ENCODE measurements around the gene CADPS2.

DNA sequence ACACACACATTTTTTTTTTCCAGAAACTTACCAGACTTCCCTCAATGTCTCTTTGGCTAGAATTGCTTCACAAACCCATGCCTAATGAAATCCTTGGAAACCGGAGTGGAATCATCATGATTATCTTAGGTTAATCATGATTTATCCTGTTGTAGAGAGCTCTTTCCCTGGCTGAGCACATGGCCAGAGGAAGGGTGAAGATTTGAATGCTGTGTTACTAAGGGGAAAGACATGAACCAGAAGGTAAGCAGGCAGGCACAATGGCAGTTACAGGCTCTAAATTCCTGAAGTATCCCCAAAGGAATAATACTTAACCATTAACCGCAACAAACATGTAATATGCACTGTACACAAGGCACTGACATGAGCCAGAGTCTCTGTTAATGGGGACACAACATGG lies 179.4 kb downstream of the CADPS2 start:
- no peak for TF ChIP-seq POLR2A (IDR thresholded peaks at IDR 0.05)
- TF ChIP-seq, protein P1, sequence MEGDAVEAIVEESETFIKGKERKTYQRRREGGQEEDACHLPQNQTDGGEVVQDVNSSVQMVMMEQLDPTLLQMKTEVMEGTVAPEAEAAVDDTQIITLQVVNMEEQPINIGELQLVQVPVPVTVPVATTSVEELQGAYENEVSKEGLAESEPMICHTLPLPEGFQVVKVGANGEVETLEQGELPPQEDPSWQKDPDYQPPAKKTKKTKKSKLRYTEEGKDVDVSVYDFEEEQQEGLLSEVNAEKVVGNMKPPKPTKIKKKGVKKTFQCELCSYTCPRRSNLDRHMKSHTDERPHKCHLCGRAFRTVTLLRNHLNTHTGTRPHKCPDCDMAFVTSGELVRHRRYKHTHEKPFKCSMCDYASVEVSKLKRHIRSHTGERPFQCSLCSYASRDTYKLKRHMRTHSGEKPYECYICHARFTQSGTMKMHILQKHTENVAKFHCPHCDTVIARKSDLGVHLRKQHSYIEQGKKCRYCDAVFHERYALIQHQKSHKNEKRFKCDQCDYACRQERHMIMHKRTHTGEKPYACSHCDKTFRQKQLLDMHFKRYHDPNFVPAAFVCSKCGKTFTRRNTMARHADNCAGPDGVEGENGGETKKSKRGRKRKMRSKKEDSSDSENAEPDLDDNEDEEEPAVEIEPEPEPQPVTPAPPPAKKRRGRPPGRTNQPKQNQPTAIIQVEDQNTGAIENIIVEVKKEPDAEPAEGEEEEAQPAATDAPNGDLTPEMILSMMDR (IDR thresholded peaks at IDR 0.05): no peak
